Fibroblast of the aortic adventitia (primary cell): ENCODE data around the gene CNOT6. TPM values are rescaled to one million over a fixed set of nuclear protein-coding genes. Genes with fewer than 3 reads are reported as not detected.
"Not testable (repeated sequence)": the region's sequence is repeated elsewhere in the genome, so short reads cannot be mapped to it uniquely, and the experiment has no call there.

Source experiments
- DNase-seq: peaks from one replicate; pipeline ENCODE4 v3.0.0-alpha.2; 2010; ENCODE audit warnings: low read depth
- H3K4me3 ChIP-seq: 2 replicates; pipeline ENCODE4 v1.5.1; 2011; ENCODE audit warnings: low read depth, mild to moderate bottlenecking, control low read depth, low read length, moderate library complexity
- total RNA-seq: library from RNA; depleted of rRNA; stranded (reverse); fragments of >200 nt; gene quantifications from 2 replicates; pipeline ENCODE4 v1.2.3, GENCODE V29; 2012; ENCODE audit warnings: low replicate concordance
- TF ChIP-seq, protein P1 (sequence below): IDR thresholded peaks from 2 replicates; pipeline ENCODE4 v1.5.1; 2011; ENCODE audit warnings: mild to moderate bottlenecking, low read length, control low read depth, inconsistent platforms; ENCODE audit not compliant: insufficient read depth

CNOT6 gene
- total RNA-seq, 1 donor, result 12.1 TPM

DNA sequence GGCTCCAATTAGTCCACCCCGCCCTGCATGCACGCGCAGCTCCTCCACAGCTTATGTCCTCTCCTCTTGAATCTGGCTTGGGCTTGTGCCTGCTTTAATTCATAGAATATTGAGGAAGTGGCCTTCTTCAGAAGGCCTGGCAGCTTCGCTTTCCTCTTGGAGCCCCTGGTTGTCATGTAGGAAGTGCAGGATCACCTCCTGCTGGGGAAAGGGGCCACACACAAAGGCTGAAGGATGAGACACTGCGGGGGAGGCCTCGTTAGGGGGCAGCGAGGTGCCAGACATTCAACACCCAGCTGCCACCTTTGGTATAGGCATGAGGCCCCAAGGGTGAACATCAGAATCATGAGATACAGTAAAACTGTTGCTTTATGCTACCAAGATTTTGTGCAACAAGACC, 2.7 kb upstream of the CNOT6 start:
- TF ChIP-seq, protein P1, sequence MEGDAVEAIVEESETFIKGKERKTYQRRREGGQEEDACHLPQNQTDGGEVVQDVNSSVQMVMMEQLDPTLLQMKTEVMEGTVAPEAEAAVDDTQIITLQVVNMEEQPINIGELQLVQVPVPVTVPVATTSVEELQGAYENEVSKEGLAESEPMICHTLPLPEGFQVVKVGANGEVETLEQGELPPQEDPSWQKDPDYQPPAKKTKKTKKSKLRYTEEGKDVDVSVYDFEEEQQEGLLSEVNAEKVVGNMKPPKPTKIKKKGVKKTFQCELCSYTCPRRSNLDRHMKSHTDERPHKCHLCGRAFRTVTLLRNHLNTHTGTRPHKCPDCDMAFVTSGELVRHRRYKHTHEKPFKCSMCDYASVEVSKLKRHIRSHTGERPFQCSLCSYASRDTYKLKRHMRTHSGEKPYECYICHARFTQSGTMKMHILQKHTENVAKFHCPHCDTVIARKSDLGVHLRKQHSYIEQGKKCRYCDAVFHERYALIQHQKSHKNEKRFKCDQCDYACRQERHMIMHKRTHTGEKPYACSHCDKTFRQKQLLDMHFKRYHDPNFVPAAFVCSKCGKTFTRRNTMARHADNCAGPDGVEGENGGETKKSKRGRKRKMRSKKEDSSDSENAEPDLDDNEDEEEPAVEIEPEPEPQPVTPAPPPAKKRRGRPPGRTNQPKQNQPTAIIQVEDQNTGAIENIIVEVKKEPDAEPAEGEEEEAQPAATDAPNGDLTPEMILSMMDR, result no peak
- H3K4me3 ChIP-seq, result no peak overlapping the region
- no peak for DNase-seq

DNA sequence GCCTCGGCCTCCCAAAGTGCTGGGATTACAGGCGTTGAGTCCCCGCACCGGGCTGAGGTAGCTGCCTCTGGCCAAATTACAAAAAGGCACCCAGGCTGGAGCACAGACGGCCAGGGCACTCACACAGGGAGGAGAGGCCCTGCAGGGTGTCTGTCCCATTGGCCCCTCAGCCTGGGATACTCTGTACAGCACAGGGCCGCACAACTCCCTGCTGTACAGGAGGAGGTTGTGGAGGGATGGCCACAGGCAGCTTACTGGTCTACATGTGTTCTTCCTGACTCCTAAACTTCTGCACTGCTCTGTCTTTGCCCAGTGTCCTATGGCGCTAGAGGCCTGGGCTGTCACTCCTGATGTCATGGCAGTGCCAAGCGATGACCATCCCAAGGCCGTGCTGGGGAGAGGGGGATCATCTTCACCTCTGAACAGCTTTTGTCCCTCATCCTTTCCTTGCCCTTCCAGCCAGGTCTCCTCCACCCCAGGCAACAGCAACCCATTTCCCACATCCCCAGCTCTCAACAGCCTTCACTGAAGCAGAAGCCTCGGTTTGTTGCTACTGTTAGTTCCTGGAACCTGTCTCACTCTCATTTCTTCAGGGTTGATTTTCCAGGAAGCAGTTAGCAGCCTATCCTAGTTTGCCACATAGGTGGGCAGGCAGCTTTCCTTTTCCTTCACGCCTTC, 1.8 kb upstream of the CNOT6 start:
- TF ChIP-seq, protein P1, result no peak
- H3K4me3 ChIP-seq, result no peak overlapping the region
- no peak for DNase-seq

DNA sequence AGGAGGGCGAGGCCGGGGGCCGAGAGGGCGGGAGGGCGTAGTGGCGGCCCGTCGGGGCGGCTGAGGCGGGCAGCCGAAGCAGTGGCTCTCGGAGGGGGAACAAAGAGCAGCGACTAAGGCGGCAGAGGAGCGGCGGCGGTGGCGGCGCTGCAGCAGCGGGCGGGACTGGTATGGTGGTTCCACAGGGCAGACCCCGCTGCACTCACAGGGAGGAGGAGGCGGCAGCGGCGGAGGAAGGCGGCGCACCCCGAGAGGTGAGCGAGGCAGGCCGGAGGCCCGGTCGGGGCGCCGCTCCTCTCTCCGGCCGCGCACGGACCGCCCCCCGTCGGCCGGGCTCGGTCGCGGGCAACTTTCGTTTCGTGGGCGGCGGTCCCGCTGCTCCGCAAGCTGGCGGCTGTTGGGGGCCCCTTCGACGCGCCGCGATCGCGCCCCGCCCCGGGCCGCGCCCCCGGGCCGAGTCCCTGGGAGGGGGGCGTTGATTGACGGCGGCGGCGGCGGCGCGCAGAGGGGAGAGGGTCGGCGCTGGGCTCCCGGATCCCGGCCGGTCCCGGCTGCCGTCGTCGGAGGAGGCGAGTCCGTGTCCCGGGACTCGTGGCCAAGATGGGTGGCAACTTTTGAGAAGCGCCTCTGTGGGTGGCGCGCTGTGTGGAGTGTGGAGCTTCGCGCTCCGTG, 467 bp downstream of the CNOT6 start:
- peak; percentile 29 for DNase-seq
- peak overlapping the region; percentile 85 for H3K4me3 ChIP-seq
- TF ChIP-seq, protein P1, result no peak

DNA sequence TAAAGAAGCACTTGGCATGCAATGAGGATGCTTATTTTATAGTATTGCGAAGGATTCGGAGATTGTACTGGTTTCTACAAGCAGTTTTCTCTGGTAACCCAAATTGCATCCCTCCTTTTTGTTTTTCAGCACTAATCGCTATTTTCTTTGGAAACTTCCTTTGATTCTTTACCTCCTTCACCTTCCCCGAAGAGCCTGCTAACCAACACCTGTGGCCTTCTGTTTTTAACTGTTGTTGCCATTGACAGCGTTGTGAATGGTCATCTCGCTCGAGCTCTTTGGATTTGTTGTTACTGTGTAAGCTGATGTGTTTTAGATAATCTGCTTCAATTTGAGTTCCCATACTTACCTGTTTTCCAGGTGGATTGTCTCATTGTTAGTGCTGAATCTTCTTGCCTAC, 1.1 kb downstream of the CNOT6 start:
- H3K4me3 ChIP-seq, result peak overlapping the region; percentile 85
- DNase-seq, result no peak
- TF ChIP-seq, protein P1, result no peak

DNA sequence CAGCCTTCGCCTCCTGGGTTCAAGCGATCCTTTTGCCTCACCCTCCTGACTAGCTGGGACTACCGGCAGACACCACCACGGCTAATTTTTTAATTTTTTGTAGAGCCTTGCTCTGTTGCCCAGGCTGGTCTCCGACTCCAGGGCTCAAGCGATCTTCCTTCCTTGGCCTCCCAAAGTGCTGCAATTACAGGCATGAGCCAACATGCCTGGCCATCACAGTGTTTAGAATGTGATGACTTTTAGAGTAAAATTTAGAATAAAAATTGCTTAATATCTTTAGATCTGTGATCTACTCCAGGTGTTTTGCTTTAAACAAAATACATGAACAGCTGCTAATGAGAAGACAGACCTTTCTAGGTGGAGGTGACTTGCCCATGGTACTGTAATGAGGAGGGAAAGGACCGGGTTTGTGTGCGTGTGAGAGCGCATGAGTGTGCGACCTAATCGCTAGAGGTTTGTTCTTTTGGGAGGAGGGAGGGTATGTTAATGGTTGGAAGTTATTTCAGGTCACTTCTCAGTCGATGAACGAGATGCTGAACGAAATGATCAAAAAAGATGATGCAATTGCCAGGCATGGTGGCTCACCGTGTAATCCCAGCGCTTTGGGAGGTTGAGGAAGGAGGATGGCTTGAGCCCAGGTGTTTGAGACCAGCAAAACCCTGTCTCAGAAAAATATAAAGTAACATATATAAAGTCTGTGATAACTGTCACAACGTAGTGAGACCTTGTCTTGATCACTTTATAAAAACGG, 2.0 kb downstream of the CNOT6 start:
- DNase-seq, result no peak
- TF ChIP-seq, protein P1, result no peak
- H3K4me3 ChIP-seq, result peak overlapping the region; percentile 85

DNA sequence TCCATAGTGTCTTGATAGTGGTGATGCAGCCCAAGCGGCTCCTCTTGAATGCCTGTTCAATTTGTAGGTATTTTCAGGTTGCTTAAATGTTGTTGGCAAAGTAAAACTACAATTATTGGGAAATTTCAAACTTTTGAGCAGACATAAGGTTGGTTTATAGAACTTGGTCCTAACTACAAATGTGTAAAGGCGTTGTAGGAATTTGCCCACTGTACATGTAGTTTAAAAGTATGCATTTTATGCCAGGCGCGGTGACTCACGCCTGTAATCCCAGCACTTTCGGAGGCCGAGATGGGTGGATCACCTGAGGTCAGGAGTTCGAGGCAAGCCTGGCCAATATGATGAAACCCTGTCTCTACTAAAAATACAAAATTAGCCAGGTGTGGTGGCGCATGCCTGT, 2.6 kb downstream of the CNOT6 start:
- not testable (repeated sequence) for H3K4me3 ChIP-seq, DNase-seq

DNA sequence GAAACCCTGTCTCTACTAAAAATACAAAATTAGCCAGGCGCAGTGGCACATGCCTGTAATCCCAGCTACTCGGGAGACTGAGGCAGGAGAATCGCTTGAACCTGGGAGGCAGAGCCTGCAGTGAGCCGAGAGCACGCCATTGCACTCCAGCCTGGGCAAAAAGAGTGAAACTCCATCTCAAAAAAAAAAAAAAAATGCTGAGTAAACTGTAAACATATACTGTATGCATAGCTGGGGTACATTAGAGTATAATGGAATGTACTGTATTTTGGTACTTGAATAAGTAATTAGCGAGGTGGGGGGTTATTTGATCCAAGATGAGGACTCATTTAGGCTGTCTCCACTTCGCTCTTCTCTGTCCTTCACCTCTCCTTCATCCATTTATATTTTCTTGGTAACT, 3.7 kb downstream of the CNOT6 start:
- not testable (repeated sequence) for H3K4me3 ChIP-seq, DNase-seq

DNA sequence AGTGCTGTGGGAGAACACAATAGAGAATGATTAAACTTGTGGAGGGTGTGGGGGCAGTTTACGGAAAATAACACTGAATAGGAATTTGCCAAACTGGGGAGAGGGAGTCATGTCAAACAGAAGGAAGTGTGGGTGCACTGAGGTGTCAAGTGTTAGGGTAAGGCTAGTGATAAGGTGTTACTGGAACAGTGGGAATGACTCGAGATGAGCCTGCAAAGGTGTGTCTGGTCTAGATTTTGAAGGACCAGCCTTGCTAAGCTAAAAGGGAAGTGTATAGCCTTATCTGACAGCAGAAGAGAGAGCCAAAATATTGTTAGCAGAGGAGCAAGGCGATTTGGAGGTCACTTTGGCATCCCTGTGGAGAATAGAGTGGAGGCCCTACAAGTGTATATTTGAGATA, 4.2 kb downstream of the CNOT6 start:
- DNase-seq, result no peak
- no peak overlapping the region for H3K4me3 ChIP-seq
- TF ChIP-seq, protein P1, result no peak
